ENCODE data around the gene FLT1.

FLT1 gene

GRCh38 chr13:28410096-28410495, 84.8 kb downstream of the FLT1 start:
- Mint-ChIP-seq H3K9me3 (no peaks in the 10 kb centered on the region), H3K4me1 (ENCODE audit: low read depth in 2 of 2) (peaks cover 2 to 4% of the 10 kb centered on the region in 2 donors), H3K4me3 (no peak overlapping the region), H3K36me3 (ENCODE audit: insufficient read depth) (peaks cover 4% of the 10 kb centered on the region), H3K27me3 (peaks cover 12 to 69% of the 10 kb centered on the region in 2 donors), H3K27ac (no peak overlapping the region)
- no peak for ATAC-seq (replicated peaks)
- no peak for DNase-seq

- peaks cover 12 to 71% of the 10 kb centered on the region in 2 donors for H3K27me3 Mint-ChIP-seq
- no peak overlapping the region for H3K27ac Mint-ChIP-seq
- no peaks in the 10 kb centered on the region for H3K9me3 Mint-ChIP-seq
- H3K4me1 Mint-ChIP-seq (ENCODE audit: low read depth in 2 of 2), result peaks cover 2 to 4% of the 10 kb centered on the region in 2 donors
- ATAC-seq (replicated peaks), result no peak
- H3K36me3 Mint-ChIP-seq (ENCODE audit: insufficient read depth), result peaks cover 4% of the 10 kb centered on the region
- no peak for DNase-seq
- no peak overlapping the region for H3K4me3 Mint-ChIP-seq
These were observed 85.3 kb downstream of the FLT1 start for GRCh38 chr13:28409648-28410047.

GRCh38 chr13:28408863-28409262, 86.1 kb downstream of the FLT1 start:
- Mint-ChIP-seq H3K36me3 (ENCODE audit: insufficient read depth) (peaks cover 4% of the 10 kb centered on the region), H3K4me3 (no peak overlapping the region)

GRCh38 chr13:28408235-28408848, 86.6 kb downstream of the FLT1 start:
- Mint-ChIP-seq H3K4me1 (ENCODE audit: low read depth in 2 of 2) (peaks cover 2 to 4% of the 10 kb centered on the region in 2 donors), H3K9me3 (no peaks in the 10 kb centered on the region), H3K27ac (no peak overlapping the region), H3K27me3 (peaks cover 12 to 65% of the 10 kb centered on the region in 2 donors), H3K4me3 (no peak overlapping the region), H3K36me3 (ENCODE audit: insufficient read depth) (peaks cover 4% of the 10 kb centered on the region)
- ATAC-seq (replicated peaks) (no peak), DNase-seq (no peak)

More at GRCh38 chr13:28408863-28409262, 86.1 kb downstream of the FLT1 start:
- Mint-ChIP-seq H3K27me3 (peaks cover 12 to 70% of the 10 kb centered on the region in 2 donors), H3K27ac (no peak overlapping the region), H3K4me1 (ENCODE audit: low read depth in 2 of 2) (peaks cover 2 to 4% of the 10 kb centered on the region in 2 donors), H3K9me3 (no peaks in the 10 kb centered on the region)
- ATAC-seq (replicated peaks) (no peak), DNase-seq (no peak)

- Mint-ChIP-seq H3K36me3 (ENCODE audit: insufficient read depth) (peaks cover 4% of the 10 kb centered on the region), H3K4me1 (ENCODE audit: low read depth in 2 of 2) (peaks cover 2 to 4% of the 10 kb centered on the region in 2 donors), H3K27ac (no peak overlapping the region), H3K27me3 (peaks cover 13 to 59% of the 10 kb centered on the region in 2 donors), H3K4me3 (no peak overlapping the region), H3K9me3 (no peaks in the 10 kb centered on the region)
- ATAC-seq (replicated peaks) (no peak), DNase-seq (no peak)
These were observed 88.1 kb downstream of the FLT1 start for GRCh38 chr13:28406733-28407266.

- Mint-ChIP-seq H3K27ac (no peak overlapping the region), H3K4me1 (ENCODE audit: low read depth in 2 of 2) (no peaks in the 10 kb centered on the region), H3K4me3 (no peak overlapping the region), H3K36me3 (ENCODE audit: insufficient read depth) (no peaks in the 10 kb centered on the region), H3K27me3 (peaks cover 19 to 29% of the 10 kb centered on the region in 2 donors), H3K9me3 (no peaks in the 10 kb centered on the region)
- no peak for ATAC-seq (replicated peaks)
- no peak for DNase-seq
These were observed 92.9 kb downstream of the FLT1 start for GRCh38 chr13:28402057-28402381.

- H3K4me3 Mint-ChIP-seq, result no peak overlapping the region
- no peaks in the 10 kb centered on the region for H3K4me1 Mint-ChIP-seq (ENCODE audit: low read depth in 2 of 2)
- peaks cover 22 to 35% of the 10 kb centered on the region in 2 donors for H3K27me3 Mint-ChIP-seq
- ATAC-seq (replicated peaks), result no peak
- no peaks in the 10 kb centered on the region for H3K36me3 Mint-ChIP-seq (ENCODE audit: insufficient read depth)
- no peaks in the 10 kb centered on the region for H3K9me3 Mint-ChIP-seq
- DNase-seq, result no peak
- no peak overlapping the region for H3K27ac Mint-ChIP-seq
These were observed 93.4 kb downstream of the FLT1 start for GRCh38 chr13:28401303-28402056.

- Mint-ChIP-seq H3K9me3 (no peaks in the 10 kb centered on the region), H3K27ac (no peak overlapping the region), H3K27me3 (peaks cover 33 to 49% of the 10 kb centered on the region in 2 donors), H3K4me1 (ENCODE audit: low read depth in 2 of 2) (no peaks in the 10 kb centered on the region), H3K36me3 (ENCODE audit: insufficient read depth) (no peaks in the 10 kb centered on the region), H3K4me3 (no peak overlapping the region)
- DNase-seq, result no peak
- no peak for ATAC-seq (replicated peaks)
These were observed 98.9 kb downstream of the FLT1 start for GRCh38 chr13:28396053-28396452.

- no peaks in the 10 kb centered on the region for H3K9me3 Mint-ChIP-seq
- no peak overlapping the region for H3K4me3 Mint-ChIP-seq
- peaks cover 47 to 56% of the 10 kb centered on the region in 2 donors for H3K27me3 Mint-ChIP-seq
- no peak for DNase-seq
- no peaks in the 10 kb centered on the region for H3K36me3 Mint-ChIP-seq (ENCODE audit: insufficient read depth)
- no peak for ATAC-seq (replicated peaks)
- H3K4me1 Mint-ChIP-seq (ENCODE audit: low read depth in 2 of 2), result no peaks in the 10 kb centered on the region
- no peak overlapping the region for H3K27ac Mint-ChIP-seq
These were observed 100.5 kb downstream of the FLT1 start for GRCh38 chr13:28394422-28394821.

- no peaks in the 10 kb centered on the region for H3K9me3 Mint-ChIP-seq
- H3K36me3 Mint-ChIP-seq (ENCODE audit: insufficient read depth), result no peaks in the 10 kb centered on the region
- H3K4me1 Mint-ChIP-seq (ENCODE audit: low read depth in 2 of 2), result no peaks in the 10 kb centered on the region
- H3K27me3 Mint-ChIP-seq, result peaks cover 52 to 60% of the 10 kb centered on the region in 2 donors
- ATAC-seq (replicated peaks) (no peak), DNase-seq (no peak)
- H3K4me3 Mint-ChIP-seq, result no peak overlapping the region
- H3K27ac Mint-ChIP-seq, result no peak overlapping the region
These were observed 101.9 kb downstream of the FLT1 start for GRCh38 chr13:28392896-28393505.

GRCh38 chr13:28392428-28392827, 102.5 kb downstream of the FLT1 start:
- Mint-ChIP-seq H3K27me3 (peaks cover 58 to 60% of the 10 kb centered on the region in 2 donors), H3K27ac (no peak overlapping the region), H3K4me3 (no peak overlapping the region), H3K36me3 (ENCODE audit: insufficient read depth) (no peaks in the 10 kb centered on the region), H3K9me3 (no peaks in the 10 kb centered on the region), H3K4me1 (ENCODE audit: low read depth in 2 of 2) (no peaks in the 10 kb centered on the region)
- no peak for ATAC-seq (replicated peaks)
- DNase-seq, result no peak

GRCh38 chr13:28387740-28388501, 107.0 kb downstream of the FLT1 start:
- no peaks in the 10 kb centered on the region for H3K36me3 Mint-ChIP-seq (ENCODE audit: insufficient read depth)
- DNase-seq, result no peak

GRCh38 chr13:28385362-28385761, 109.6 kb downstream of the FLT1 start:
- H3K36me3 Mint-ChIP-seq (ENCODE audit: insufficient read depth), result no peaks in the 10 kb centered on the region
- DNase-seq (no peak), ATAC-seq (replicated peaks) (no peak)
- peaks cover 12 to 31% of the 10 kb centered on the region in 2 donors for H3K27me3 Mint-ChIP-seq
- H3K27ac Mint-ChIP-seq, result no peak overlapping the region
- peaks cover 0 to 4% of the 10 kb centered on the region in 2 donors for H3K4me1 Mint-ChIP-seq (ENCODE audit: low read depth in 2 of 2)
- no peak overlapping the region for H3K4me3 Mint-ChIP-seq
- no peaks in the 10 kb centered on the region for H3K9me3 Mint-ChIP-seq

More at GRCh38 chr13:28387740-28388501, 107.0 kb downstream of the FLT1 start:
- no peak for ATAC-seq (replicated peaks)
- H3K4me1 Mint-ChIP-seq (ENCODE audit: low read depth in 2 of 2), result peaks cover 0 to 4% of the 10 kb centered on the region in 2 donors
- H3K4me3 Mint-ChIP-seq, result no peak overlapping the region
- no peaks in the 10 kb centered on the region for H3K9me3 Mint-ChIP-seq
- H3K27me3 Mint-ChIP-seq, result peaks cover 30 to 44% of the 10 kb centered on the region in 2 donors
- no peak overlapping the region for H3K27ac Mint-ChIP-seq
